ENCODE results near the gene SAMD7.

Gene SAMD7

GRCh38 chr3:169871129-169871886 is 40.1 kb upstream of the SAMD7 start:
- TF ChIP-seq TAF1 (IDR thresholded peaks at IDR 0.05; ENCODE audit: low read depth), result no peak
- no peak for TF ChIP-seq EP300 (IDR thresholded peaks at IDR 0.05; ENCODE audit: borderline replicate concordance)
- no peak for TF ChIP-seq TEAD4 (IDR thresholded peaks at IDR 0.05)
- no peak for TF ChIP-seq ZBTB7A (IDR thresholded peaks at IDR 0.05; ENCODE audit: low read depth)
- no peak for TF ChIP-seq EGR1 (IDR thresholded peaks at IDR 0.05)
- no peak for TF ChIP-seq RAD21 (IDR thresholded peaks at IDR 0.05; ENCODE audit: low read depth)
- no peak for TF ChIP-seq CREB1 (IDR thresholded peaks at IDR 0.05; ENCODE audit: low read depth)
- TF ChIP-seq NFIC (IDR thresholded peaks at IDR 0.05), result no peak
- no peak for TF ChIP-seq CEBPB (IDR thresholded peaks at IDR 0.05)
- no peak for TF ChIP-seq MAX (IDR thresholded peaks at IDR 0.05)
- no peak for TF ChIP-seq REST (IDR thresholded peaks at IDR 0.05; ENCODE audit: low read depth)
- TF ChIP-seq YY1 (IDR thresholded peaks at IDR 0.05; ENCODE audit: low read depth), result no peak

- no peak for TF ChIP-seq TCF12 (IDR thresholded peaks at IDR 0.05; ENCODE audit: low read depth)
- TF ChIP-seq MAX (IDR thresholded peaks at IDR 0.05), result no peak
- TF ChIP-seq REST (IDR thresholded peaks at IDR 0.05; ENCODE audit: low read depth), result no peak
- no peak for TF ChIP-seq RAD21 (IDR thresholded peaks at IDR 0.05; ENCODE audit: low read depth)
- TF ChIP-seq NFIC (IDR thresholded peaks at IDR 0.05), result no peak
- no peak for TF ChIP-seq YY1 (IDR thresholded peaks at IDR 0.05; ENCODE audit: low read depth)
- TF ChIP-seq ZBTB7A (IDR thresholded peaks at IDR 0.05; ENCODE audit: low read depth), result no peak
- no peak for TF ChIP-seq CEBPB (IDR thresholded peaks at IDR 0.05)
- no peak for TF ChIP-seq EGR1 (IDR thresholded peaks at IDR 0.05)
- TF ChIP-seq USF1 (IDR thresholded peaks at IDR 0.05), result no peak
- TF ChIP-seq EP300 (IDR thresholded peaks at IDR 0.05; ENCODE audit: borderline replicate concordance), result no peak
- TF ChIP-seq FOXM1 (IDR thresholded peaks at IDR 0.05; ENCODE audit: borderline replicate concordance, low read depth), result no peak
These were observed 32.3 kb upstream of the SAMD7 start for GRCh38 chr3:169879013-169879557.

GRCh38 chr3:169879845-169880575 is 31.4 kb upstream of the SAMD7 start:
- TF ChIP-seq EGR1 (IDR thresholded peaks at IDR 0.05), result no peak
- TF ChIP-seq ZBTB7A (IDR thresholded peaks at IDR 0.05; ENCODE audit: low read depth), result no peak
- no peak for TF ChIP-seq TCF12 (IDR thresholded peaks at IDR 0.05; ENCODE audit: low read depth)
- no peak for TF ChIP-seq TAF1 (IDR thresholded peaks at IDR 0.05; ENCODE audit: low read depth)
- no peak for TF ChIP-seq NFIC (IDR thresholded peaks at IDR 0.05)
- no peak for TF ChIP-seq CREB1 (IDR thresholded peaks at IDR 0.05; ENCODE audit: low read depth)
- TF ChIP-seq FOXM1 (IDR thresholded peaks at IDR 0.05; ENCODE audit: borderline replicate concordance, low read depth), result no peak
- no peak for TF ChIP-seq REST (IDR thresholded peaks at IDR 0.05; ENCODE audit: low read depth)
- no peak for TF ChIP-seq MAX (IDR thresholded peaks at IDR 0.05)
- TF ChIP-seq TEAD4 (IDR thresholded peaks at IDR 0.05), result no peak
- TF ChIP-seq EP300 (IDR thresholded peaks at IDR 0.05; ENCODE audit: borderline replicate concordance), result no peak
- TF ChIP-seq RAD21 (IDR thresholded peaks at IDR 0.05; ENCODE audit: low read depth), result no peak
